HepG2 (cell line): ENCODE results near the gene TK2. TPM values are rescaled to one million over a fixed set of nuclear protein-coding genes. Genes with fewer than 3 reads are reported as not detected.

ENCODE experiments used
- FOXK2 ChIP-seq: fragments of 450-650 bp; IDR thresholded peaks from 2 replicates; pipeline ENCODE4 v1.6.1; 2016
- HNRNPUL1 ChIP-seq: fragments of 200-400 bp; formaldehyde crosslinking; IDR thresholded peaks from 2 replicates; pipeline ENCODE4 v1.6.1; 2017; ENCODE audit warnings: low read depth, mild to moderate bottlenecking, low read length, moderate library complexity
- JARID2 ChIP-seq: sonication (generic); formaldehyde crosslinking; IDR thresholded peaks from 2 replicates; pipeline ENCODE4 v1.8.1; 2023; ENCODE audit warnings: missing genetic modification reagents, inconsistent platforms; ENCODE audit not compliant: insufficient replicate concordance
- KDM3A ChIP-seq: IDR thresholded peaks from 2 replicates; pipeline ENCODE4 v1.6.1; 2018; ENCODE audit warnings: low read depth, missing compliant biosample characterization
- NCOA2 ChIP-seq: sonication (generic); formaldehyde crosslinking; IDR thresholded peaks from 2 replicates; pipeline ENCODE4 v1.8.0; 2022; ENCODE audit warnings: inconsistent platforms
- TARDBP ChIP-seq: sonication (generic); formaldehyde crosslinking; IDR thresholded peaks from 2 replicates; pipeline ENCODE4 v1.8.0; 2022; ENCODE audit warnings: mild to moderate bottlenecking, missing genetic modification reagents
- TOPORS ChIP-seq: sonication (generic); formaldehyde crosslinking; IDR thresholded peaks from 2 replicates; pipeline ENCODE4 v1.8.0; 2023; ENCODE audit warnings: mild to moderate bottlenecking, missing genetic modification reagents
- ZFP41 ChIP-seq: sonication (generic); formaldehyde crosslinking; IDR thresholded peaks from 2 replicates; pipeline ENCODE4 v1.4.0; 2020; ENCODE audit warnings: mild to moderate bottlenecking, missing genetic modification reagents, borderline replicate concordance
- ZFY ChIP-seq: sonication (generic); formaldehyde crosslinking; IDR thresholded peaks from 2 replicates; pipeline ENCODE4 v1.4.0; 2020; ENCODE audit warnings: missing genetic modification reagents
- ZNF776 ChIP-seq: sonication (generic); formaldehyde crosslinking; IDR thresholded peaks from 2 replicates; pipeline ENCODE4 v1.4.0; 2020; ENCODE audit warnings: mild to moderate bottlenecking, missing genetic modification reagents
- ZSCAN9 ChIP-seq: IDR thresholded peaks from 2 replicates; pipeline ENCODE4 v1.6.1; 2016; ENCODE audit warnings: borderline replicate concordance
- polyA plus RNA-seq, 8 experiments: library from polyadenylated mRNA; depleted of rRNA in 3 of 8; stranded (reverse) in 7 of 8; unstranded in 1 of 8; fragments of >200 nt; fragmentation: Illumina TruSeq in 4 of 8; extraction: Trizol in 4 of 8; gene quantifications; 2 replicates each; pipeline versions ENCODE4 v1.2.1 to v1.2.3, GENCODE V29; 2011 to 2016; ENCODE audit warnings: low read depth in 4 of 8, missing spikeins in 1 of 8, mixed read lengths in 1 of 8; ENCODE audit not compliant: insufficient read depth in 1 of 8
- total RNA-seq, 5 experiments: library from RNA; depleted of rRNA; stranded (reverse); fragments of >200 nt; fragmentation: Illumina TruSeq; extraction: Trizol; gene quantifications; 2 replicates each; pipeline ENCODE4 v1.2.3, GENCODE V29; 2016; ENCODE audit warnings: low read depth in 1 of 5
- TF ChIP-seq, protein P1 (sequence below): sonication (generic); formaldehyde crosslinking; IDR thresholded peaks from 2 replicates; pipeline ENCODE4 v1.5.0; 2020; ENCODE audit warnings: missing genetic modification reagents
- TF ChIP-seq, protein P2 (sequence below): sonication (generic); formaldehyde crosslinking; IDR thresholded peaks from 2 replicates; pipeline ENCODE4 v1.4.0; 2020; ENCODE audit warnings: missing genetic modification reagents, borderline replicate concordance
- TF ChIP-seq, protein P3 (sequence below): sonication (generic); formaldehyde crosslinking; IDR thresholded peaks from 2 replicates; pipeline ENCODE4 v1.4.0; 2020; ENCODE audit warnings: missing genetic modification reagents
- TF ChIP-seq, protein P4 (sequence below): sonication (generic); formaldehyde crosslinking; IDR thresholded peaks from 2 replicates; pipeline ENCODE4 v1.5.1; 2020; ENCODE audit warnings: missing genetic modification reagents, mild to moderate bottlenecking, borderline replicate concordance
- TF ChIP-seq, protein P5 (sequence below): fragments of 450-650 bp; IDR thresholded peaks from 2 replicates; pipeline ENCODE4 v1.6.1; 2017
- TF ChIP-seq, protein P6 (sequence below): IDR thresholded peaks from 2 replicates; pipeline ENCODE4 v1.6.1; 2016

Gene TK2
- total and polyA plus RNA-seq, 2 of the 13 experiments (the other 11 are each of a cell fraction or from before 2014, with no cell fraction given) = 18.7 to 21.0 TPM

DNA sequence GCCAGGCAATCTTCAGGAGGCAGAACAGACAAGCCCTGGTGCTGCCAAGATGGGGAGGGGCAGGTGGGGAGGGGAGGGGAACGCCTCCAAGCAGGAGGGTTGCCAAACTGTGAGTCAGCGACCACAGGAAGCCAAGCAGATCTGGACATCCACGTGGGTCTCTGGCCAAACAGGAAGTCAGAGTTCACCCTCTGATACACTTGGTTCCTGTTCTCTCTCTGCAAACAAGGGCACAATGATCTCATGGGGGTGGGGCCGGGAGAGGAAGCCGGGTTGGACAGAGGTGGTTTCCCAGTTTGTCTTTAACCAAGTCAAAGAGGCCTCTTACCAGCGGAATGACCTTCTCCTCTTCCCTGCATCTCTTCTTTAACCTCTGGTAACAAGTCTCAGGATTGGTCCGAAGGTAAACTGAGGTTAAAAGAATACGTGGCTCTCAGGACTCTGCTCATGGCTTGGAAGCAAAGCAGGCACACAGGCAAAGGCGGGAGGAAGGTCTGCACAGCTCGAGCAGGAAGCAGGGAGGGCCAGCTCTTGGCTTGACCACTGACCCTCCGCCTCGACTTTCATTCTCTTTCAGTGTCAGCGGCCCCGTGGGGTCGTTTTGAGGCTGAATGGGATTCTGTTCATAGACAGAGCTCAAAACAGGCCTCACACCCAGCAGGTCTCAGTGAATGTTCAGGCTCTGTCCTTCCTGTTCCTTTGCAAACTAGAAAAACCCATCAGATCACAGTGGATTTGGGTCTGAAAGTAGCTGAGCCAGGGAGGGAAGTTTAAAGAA is 32.9 kb downstream of the TK2 start (continued):
- TF ChIP-seq, protein P1, sequence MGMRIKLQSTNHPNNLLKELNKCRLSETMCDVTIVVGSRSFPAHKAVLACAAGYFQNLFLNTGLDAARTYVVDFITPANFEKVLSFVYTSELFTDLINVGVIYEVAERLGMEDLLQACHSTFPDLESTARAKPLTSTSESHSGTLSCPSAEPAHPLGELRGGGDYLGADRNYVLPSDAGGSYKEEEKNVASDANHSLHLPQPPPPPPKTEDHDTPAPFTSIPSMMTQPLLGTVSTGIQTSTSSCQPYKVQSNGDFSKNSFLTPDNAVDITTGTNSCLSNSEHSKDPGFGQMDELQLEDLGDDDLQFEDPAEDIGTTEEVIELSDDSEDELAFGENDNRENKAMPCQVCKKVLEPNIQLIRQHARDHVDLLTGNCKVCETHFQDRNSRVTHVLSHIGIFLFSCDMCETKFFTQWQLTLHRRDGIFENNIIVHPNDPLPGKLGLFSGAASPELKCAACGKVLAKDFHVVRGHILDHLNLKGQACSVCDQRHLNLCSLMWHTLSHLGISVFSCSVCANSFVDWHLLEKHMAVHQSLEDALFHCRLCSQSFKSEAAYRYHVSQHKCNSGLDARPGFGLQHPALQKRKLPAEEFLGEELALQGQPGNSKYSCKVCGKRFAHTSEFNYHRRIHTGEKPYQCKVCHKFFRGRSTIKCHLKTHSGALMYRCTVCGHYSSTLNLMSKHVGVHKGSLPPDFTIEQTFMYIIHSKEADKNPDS (CRISPR knock-in tag) = peak; percentile 80; the same call in 1 of the 2 replicates
- TF ChIP-seq, protein P2, sequence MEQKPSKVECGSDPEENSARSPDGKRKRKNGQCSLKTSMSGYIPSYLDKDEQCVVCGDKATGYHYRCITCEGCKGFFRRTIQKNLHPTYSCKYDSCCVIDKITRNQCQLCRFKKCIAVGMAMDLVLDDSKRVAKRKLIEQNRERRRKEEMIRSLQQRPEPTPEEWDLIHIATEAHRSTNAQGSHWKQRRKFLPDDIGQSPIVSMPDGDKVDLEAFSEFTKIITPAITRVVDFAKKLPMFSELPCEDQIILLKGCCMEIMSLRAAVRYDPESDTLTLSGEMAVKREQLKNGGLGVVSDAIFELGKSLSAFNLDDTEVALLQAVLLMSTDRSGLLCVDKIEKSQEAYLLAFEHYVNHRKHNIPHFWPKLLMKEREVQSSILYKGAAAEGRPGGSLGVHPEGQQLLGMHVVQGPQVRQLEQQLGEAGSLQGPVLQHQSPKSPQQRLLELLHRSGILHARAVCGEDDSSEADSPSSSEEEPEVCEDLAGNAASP (CRISPR knock-in tag) = peak; percentile 76
- TF ChIP-seq, protein P3, sequence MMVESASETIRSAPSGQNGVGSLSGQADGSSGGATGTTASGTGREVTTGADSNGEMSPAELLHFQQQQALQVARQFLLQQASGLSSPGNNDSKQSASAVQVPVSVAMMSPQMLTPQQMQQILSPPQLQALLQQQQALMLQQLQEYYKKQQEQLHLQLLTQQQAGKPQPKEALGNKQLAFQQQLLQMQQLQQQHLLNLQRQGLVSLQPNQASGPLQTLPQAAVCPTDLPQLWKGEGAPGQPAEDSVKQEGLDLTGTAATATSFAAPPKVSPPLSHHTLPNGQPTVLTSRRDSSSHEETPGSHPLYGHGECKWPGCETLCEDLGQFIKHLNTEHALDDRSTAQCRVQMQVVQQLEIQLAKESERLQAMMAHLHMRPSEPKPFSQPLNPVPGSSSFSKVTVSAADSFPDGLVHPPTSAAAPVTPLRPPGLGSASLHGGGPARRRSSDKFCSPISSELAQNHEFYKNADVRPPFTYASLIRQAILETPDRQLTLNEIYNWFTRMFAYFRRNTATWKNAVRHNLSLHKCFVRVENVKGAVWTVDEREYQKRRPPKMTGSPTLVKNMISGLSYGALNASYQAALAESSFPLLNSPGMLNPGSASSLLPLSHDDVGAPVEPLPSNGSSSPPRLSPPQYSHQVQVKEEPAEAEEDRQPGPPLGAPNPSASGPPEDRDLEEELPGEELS (CRISPR knock-in tag) = peak; percentile 98
- TF ChIP-seq ZSCAN9 (CRISPR knock-in tag) (no peak; the same call in 1 of the 2 replicates), KDM3A (CRISPR knock-in tag) (0 out of 2 replicates have a peak, but pooled peaks have one; percentile 9), HNRNPUL1 (no peak), FOXK2 (peak; percentile 88), NCOA2 (CRISPR knock-in tag) (peak; percentile 90), ZFY (CRISPR knock-in tag) (peak; percentile 85), TARDBP (CRISPR knock-in tag) (peak; percentile 95), JARID2 (CRISPR knock-in tag) (peak; percentile 53), ZFP41 (no peak), ZNF776 (CRISPR knock-in tag) (no peak), TOPORS (CRISPR knock-in tag) (no peak; the same call in 1 of the 2 replicates)
- TF ChIP-seq, protein P4, sequence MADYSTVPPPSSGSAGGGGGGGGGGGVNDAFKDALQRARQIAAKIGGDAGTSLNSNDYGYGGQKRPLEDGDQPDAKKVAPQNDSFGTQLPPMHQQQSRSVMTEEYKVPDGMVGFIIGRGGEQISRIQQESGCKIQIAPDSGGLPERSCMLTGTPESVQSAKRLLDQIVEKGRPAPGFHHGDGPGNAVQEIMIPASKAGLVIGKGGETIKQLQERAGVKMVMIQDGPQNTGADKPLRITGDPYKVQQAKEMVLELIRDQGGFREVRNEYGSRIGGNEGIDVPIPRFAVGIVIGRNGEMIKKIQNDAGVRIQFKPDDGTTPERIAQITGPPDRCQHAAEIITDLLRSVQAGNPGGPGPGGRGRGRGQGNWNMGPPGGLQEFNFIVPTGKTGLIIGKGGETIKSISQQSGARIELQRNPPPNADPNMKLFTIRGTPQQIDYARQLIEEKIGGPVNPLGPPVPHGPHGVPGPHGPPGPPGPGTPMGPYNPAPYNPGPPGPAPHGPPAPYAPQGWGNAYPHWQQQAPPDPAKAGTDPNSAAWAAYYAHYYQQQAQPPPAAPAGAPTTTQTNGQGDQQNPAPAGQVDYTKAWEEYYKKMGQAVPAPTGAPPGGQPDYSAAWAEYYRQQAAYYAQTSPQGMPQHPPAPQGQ = no peak
- TF ChIP-seq, protein P5, sequence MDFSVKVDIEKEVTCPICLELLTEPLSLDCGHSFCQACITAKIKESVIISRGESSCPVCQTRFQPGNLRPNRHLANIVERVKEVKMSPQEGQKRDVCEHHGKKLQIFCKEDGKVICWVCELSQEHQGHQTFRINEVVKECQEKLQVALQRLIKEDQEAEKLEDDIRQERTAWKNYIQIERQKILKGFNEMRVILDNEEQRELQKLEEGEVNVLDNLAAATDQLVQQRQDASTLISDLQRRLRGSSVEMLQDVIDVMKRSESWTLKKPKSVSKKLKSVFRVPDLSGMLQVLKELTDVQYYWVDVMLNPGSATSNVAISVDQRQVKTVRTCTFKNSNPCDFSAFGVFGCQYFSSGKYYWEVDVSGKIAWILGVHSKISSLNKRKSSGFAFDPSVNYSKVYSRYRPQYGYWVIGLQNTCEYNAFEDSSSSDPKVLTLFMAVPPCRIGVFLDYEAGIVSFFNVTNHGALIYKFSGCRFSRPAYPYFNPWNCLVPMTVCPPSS = no peak
- TF ChIP-seq, protein P6, sequence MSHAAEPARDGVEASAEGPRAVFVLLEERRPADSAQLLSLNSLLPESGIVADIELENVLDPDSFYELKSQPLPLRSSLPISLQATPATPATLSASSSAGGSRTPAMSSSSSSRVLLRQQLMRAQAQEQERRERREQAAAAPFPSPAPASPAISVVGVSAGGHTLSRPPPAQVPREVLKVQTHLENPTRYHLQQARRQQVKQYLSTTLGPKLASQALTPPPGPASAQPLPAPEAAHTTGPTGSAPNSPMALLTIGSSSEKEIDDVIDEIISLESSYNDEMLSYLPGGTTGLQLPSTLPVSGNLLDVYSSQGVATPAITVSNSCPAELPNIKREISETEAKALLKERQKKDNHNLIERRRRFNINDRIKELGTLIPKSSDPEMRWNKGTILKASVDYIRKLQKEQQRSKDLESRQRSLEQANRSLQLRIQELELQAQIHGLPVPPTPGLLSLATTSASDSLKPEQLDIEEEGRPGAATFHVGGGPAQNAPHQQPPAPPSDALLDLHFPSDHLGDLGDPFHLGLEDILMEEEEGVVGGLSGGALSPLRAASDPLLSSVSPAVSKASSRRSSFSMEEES (CRISPR knock-in tag) = peak; percentile 97
